KOPT-K1 (cell line): Measurements from ENCODE around the gene ANGPTL2.
A peak's percentile ranks its signal among the peaks of the same experiment; 100 is the strongest.

Experiments used
- H3K27ac ChIP-seq: fragments of 200-600 bp; sonication (generic); 2 replicates; pipeline ENCODE4 v1.5.1; 2016; ENCODE audit warnings: antibody characterized with exemption, mild to moderate bottlenecking, low read depth, low read length; ENCODE audit not compliant: poor library complexity, severe bottlenecking
- H3K36me3 ChIP-seq: fragments of 200-600 bp; sonication (generic); 2 replicates; pipeline ENCODE4 v1.5.1; 2017; ENCODE audit warnings: antibody characterized with exemption, mild to moderate bottlenecking, low read length, moderate library complexity; ENCODE audit not compliant: insufficient read depth
- H3K9me3 ChIP-seq: fragments of 200-600 bp; sonication (generic); 2 replicates; pipeline ENCODE4 v1.5.1; 2017; ENCODE audit warnings: antibody characterized with exemption, low read length, mild to moderate bottlenecking; ENCODE audit not compliant: insufficient read depth, poor library complexity, severe bottlenecking

Gene ANGPTL2

GRCh38 chr9:127135056-127135745 lies 12.8 kb upstream of the ANGPTL2 start:
- no peaks in the 10 kb centered on the region for H3K36me3 ChIP-seq
- no peaks in the 10 kb centered on the region for H3K9me3 ChIP-seq
- no peak overlapping the region for H3K27ac ChIP-seq

- H3K9me3 ChIP-seq, result no peaks in the 10 kb centered on the region
- no peak overlapping the region for H3K27ac ChIP-seq
- H3K36me3 ChIP-seq, result no peaks in the 10 kb centered on the region
Observed at GRCh38 chr9:127133739-127134167, 11.3 kb upstream of the ANGPTL2 start.

GRCh38 chr9:127132921-127133647 lies 10.6 kb upstream of the ANGPTL2 start:
- Histone ChIP-seq H3K9me3 (no peaks in the 10 kb centered on the region), H3K36me3 (no peaks in the 10 kb centered on the region), H3K27ac (no peak overlapping the region)

DNA sequence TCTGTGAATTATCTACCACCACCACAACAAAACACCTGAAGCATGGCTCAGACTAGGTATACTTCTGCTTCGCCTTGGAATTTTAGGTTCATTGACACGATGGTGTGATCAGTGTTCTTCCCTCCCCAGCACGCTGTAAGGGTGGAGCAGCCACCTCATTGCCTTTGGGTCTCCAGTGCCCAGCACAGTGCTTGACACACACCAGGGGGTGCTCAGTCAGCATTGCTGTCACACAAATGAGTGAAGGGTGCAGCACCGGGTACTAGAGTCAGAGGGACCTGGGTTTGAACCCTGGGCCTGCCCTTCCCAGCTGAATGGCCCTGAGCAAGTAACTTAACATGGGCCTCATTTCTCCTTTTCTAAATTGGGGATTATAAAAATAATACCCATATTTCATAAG lies 9.9 kb upstream of the ANGPTL2 start:
- H3K9me3 ChIP-seq, result no peaks in the 10 kb centered on the region

DNA sequence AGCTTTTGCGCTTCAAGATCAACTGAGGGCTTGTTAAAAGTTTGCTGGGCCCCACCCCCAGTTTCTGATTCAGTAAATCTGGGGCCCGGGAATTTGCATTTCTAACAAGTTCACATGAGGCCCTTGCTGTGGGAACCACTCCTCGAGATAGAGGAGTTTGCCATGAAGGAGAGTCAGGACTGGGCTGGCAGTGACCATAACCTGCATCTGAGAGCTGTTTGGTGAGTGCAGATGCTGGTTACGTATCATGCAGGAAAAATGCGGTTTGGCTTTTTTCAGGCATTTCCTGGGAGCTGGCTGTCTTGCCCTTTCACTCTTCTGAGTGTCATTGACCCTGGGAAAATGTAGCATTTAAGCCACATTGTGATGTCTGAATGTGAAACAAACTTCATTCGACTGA lies 9.4 kb upstream of the ANGPTL2 start:
- Histone ChIP-seq H3K36me3 (no peaks in the 10 kb centered on the region), H3K9me3 (no peaks in the 10 kb centered on the region), H3K27ac (no peak overlapping the region)

More for the DNA sequence above, 9.9 kb upstream of the ANGPTL2 start:
- no peak overlapping the region for H3K27ac ChIP-seq
- H3K36me3 ChIP-seq, result no peaks in the 10 kb centered on the region

GRCh38 chr9:127130661-127131538 lies 8.5 kb upstream of the ANGPTL2 start:
- Histone ChIP-seq H3K36me3 (no peaks in the 10 kb centered on the region), H3K9me3 (no peaks in the 10 kb centered on the region), H3K27ac (no peak overlapping the region)

DNA sequence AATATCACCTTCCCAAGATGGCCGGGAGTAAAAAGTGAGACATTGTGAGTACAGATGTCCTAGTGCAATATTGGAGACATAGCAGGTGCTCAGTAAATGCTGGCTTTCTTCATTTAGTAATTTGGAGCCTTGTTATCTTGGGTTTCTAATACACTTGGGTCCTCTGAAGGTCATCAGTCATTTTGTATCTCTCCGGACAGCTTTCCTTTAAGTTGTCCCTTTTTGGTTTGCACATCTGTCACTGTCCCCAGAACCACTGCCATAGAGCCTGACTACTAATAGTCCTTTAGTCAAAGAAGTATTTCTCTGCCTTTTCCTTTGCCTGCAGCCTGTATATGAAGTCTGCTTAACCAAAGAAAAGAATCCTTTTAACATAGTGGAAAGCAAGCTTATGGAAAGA lies 7.8 kb upstream of the ANGPTL2 start:
- no peak overlapping the region for H3K27ac ChIP-seq

GRCh38 chr9:127129718-127130085 lies 7.3 kb upstream of the ANGPTL2 start:
- Histone ChIP-seq H3K27ac (no peak overlapping the region), H3K36me3 (no peaks in the 10 kb centered on the region), H3K9me3 (no peaks in the 10 kb centered on the region)

More for the DNA sequence above, 7.8 kb upstream of the ANGPTL2 start:
- Histone ChIP-seq H3K9me3 (no peaks in the 10 kb centered on the region), H3K36me3 (no peaks in the 10 kb centered on the region)

DNA sequence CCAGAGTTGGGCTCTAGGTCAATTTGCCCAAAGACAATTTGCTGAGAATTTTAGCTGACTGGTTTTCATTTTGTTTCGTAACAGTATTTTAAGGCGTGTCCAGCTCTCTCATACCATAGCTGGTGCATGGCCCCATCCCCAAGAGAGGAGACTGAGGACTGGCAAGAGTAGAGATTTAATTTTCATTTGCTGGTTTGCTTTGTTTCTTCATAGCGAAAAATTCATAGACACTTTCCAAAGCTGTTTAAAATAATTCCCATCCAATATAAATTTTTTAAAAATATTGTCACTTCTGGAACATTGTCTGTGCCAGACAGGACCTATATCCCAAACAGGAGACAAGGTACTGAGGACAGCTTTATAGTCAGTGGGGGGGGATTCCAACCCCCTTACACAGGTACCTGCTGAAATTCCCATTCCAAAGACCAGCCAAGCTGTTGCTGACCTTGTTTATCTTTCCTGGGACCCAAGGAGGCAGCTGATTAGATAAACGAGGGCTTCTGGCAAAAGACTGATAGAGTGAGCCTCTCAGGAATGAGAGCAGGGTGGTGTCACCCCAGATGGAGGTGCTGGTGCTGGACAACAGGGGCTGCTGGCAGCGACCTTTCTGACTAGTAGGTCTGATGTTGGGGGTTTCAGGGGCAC lies 6.8 kb upstream of the ANGPTL2 start:
- Histone ChIP-seq H3K36me3 (no peaks in the 10 kb centered on the region), H3K27ac (no peak overlapping the region), H3K9me3 (no peaks in the 10 kb centered on the region)

DNA sequence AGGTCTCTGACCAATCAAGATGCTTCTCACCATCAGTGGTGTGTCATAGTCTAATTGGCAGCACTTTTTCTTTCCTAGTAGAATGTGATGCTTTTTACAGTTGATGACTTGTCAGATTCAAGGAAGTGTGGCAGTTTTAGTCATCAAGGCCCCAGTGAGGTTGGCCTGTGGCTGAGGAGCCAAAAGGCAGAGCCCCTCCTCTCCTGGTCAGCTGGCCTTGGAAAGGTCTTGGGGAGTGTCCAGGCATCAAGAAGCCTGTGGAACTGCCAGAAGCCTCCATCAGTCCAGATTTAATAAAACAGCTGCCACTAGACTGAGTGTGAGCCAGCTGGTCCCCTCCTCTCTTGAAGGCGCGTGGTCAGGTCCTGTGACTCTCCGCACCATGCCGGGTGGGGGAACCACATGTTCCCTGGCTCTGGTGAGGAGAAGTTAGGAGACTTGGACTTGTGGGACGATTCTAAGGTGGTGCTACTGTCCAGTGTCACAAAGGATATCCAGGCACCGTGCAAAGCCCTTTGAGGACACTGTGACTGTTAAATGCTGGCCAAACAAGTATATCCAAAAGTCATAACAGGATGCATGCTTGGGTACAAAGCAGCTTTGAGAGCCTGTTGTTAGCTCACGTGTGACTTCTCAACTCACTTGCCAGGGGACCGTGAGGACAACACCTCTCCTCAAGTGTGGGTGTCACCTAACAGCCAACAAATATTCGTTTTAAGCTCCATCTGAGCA lies 6.1 kb upstream of the ANGPTL2 start:
- Histone ChIP-seq H3K27ac (no peak overlapping the region), H3K9me3 (no peaks in the 10 kb centered on the region), H3K36me3 (no peaks in the 10 kb centered on the region)

DNA sequence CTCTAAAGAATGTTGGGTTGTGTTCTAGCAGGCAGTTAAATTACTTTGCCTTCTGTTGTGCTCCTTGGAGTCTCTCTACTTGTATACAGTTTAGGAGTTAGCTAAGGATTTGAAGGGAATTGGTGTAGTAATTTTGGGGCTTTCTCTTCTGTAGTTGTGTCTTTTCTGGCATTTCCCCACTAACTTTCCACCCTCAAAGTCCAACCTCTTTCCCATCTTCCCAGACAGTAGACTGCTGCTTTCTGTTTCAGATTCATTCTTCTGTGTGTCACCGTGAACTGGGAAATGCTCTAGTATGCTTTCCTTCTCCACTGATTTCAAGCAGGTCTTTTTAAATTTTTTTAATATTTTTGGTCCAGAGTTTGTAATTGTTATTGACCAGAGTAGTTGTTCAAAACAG lies 4.5 kb upstream of the ANGPTL2 start:
- no peaks in the 10 kb centered on the region for H3K9me3 ChIP-seq
- no peak overlapping the region for H3K27ac ChIP-seq
- H3K36me3 ChIP-seq, result no peaks in the 10 kb centered on the region

DNA sequence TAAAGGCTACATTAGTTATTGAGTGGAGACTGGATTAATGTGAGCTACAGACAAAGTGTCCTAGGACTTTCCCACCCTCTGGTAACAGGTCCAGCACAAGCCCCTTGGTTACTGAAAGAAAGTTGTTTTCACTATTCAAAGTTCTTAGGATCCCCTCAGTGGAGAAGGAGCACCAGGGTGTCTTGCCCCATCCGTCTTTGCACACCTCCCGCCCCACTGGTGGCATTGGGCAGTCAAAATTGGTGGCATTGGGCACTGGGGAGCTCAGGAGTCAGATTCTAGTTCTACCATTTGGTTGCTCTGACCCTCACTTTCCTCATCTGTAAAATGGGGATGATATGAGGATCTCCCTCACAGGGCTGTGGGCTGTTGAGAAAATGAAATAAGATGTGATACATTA lies 2.4 kb upstream of the ANGPTL2 start:
- H3K27ac ChIP-seq, result peak overlapping the region; percentile 29
- H3K9me3 ChIP-seq, result no peaks in the 10 kb centered on the region
- no peaks in the 10 kb centered on the region for H3K36me3 ChIP-seq

GRCh38 chr9:127124111-127124531 lies 1.7 kb upstream of the ANGPTL2 start:
- H3K9me3 ChIP-seq, result no peaks in the 10 kb centered on the region
- H3K36me3 ChIP-seq, result no peaks in the 10 kb centered on the region
- H3K27ac ChIP-seq, result peak overlapping the region; percentile 29
